Osteocyte (in vitro differentiated cells): ENCODE data around the gene FBXW5. TPM values are rescaled to one million over a fixed set of nuclear protein-coding genes. Genes with fewer than 3 reads are reported as not detected.

Experiments
- DNase-seq: peaks from one replicate; pipeline ENCODE4 v3.0.0; 2021; ENCODE audit warnings: mixed read lengths; ENCODE audit not compliant: unreplicated experiment; ENCODE audit errors: extremely low spot score
- H3K27ac Mint-ChIP-seq: one replicate; pipeline ENCODE4 v1.8.0; 2021; ENCODE audit warnings: mild to moderate bottlenecking, mixed read lengths; ENCODE audit not compliant: unreplicated experiment
- H3K27me3 Mint-ChIP-seq: one replicate; pipeline ENCODE4 v1.8.0; 2021; ENCODE audit warnings: mixed read lengths; ENCODE audit not compliant: unreplicated experiment
- H3K36me3 Mint-ChIP-seq: one replicate; pipeline ENCODE4 v1.8.0; 2021; ENCODE audit warnings: mixed read lengths; ENCODE audit not compliant: unreplicated experiment
- H3K4me1 Mint-ChIP-seq: one replicate; pipeline ENCODE4 v1.8.0; 2021; ENCODE audit warnings: mixed read lengths; ENCODE audit not compliant: unreplicated experiment
- H3K4me3 Mint-ChIP-seq: one replicate; pipeline ENCODE4 v1.8.0; 2021; ENCODE audit warnings: mild to moderate bottlenecking, moderate library complexity, mixed read lengths; ENCODE audit not compliant: unreplicated experiment
- H3K9me3 Mint-ChIP-seq: one replicate; pipeline ENCODE4 v1.8.0; 2021; ENCODE audit warnings: mixed read lengths; ENCODE audit not compliant: unreplicated experiment
- CTCF ChIP-seq: fragments of 200-600 bp; sonication (generic); IDR thresholded peaks from 2 replicates; pipeline ENCODE4 v1.5.0; 2021; ENCODE audit warnings: antibody characterized with exemption, mild to moderate bottlenecking, moderate library complexity
- total RNA-seq: library from RNA; stranded (reverse); gene quantifications from 2 replicates; pipeline ENCODE4 v1.2.1, GENCODE V29; 2021

The FBXW5 gene
- total RNA-seq, 1 donor from 2014 or later = 84.4 TPM

- Mint-ChIP-seq H3K4me1 (peaks cover 7% of the 10 kb centered on the region), H3K36me3 (no peaks in the 10 kb centered on the region), H3K4me3 (no peak overlapping the region), H3K27ac (no peak overlapping the region), H3K9me3 (no peaks in the 10 kb centered on the region), H3K27me3 (no peaks in the 10 kb centered on the region)
- no peak for DNase-seq
- no peak for TF ChIP-seq CTCF
These were observed 8.6 kb upstream of the FBXW5 start for GRCh38 chr9:136952876-136953770.

GRCh38 chr9:136952321-136952850, 7.8 kb upstream of the FBXW5 start:
- Mint-ChIP-seq H3K27ac (no peak overlapping the region), H3K9me3 (no peaks in the 10 kb centered on the region), H3K36me3 (no peaks in the 10 kb centered on the region), H3K27me3 (no peaks in the 10 kb centered on the region), H3K4me3 (no peak overlapping the region), H3K4me1 (peaks cover 8% of the 10 kb centered on the region)
- no peak for TF ChIP-seq CTCF
- DNase-seq = no peak

GRCh38 chr9:136951541-136952320, 7.2 kb upstream of the FBXW5 start, which contains the start of gene LCN12:
LCN12 (plus strand) TSS chr9:136952273; CDS start chr9:136952328, 55 bp downstream.
- Mint-ChIP-seq H3K4me1 (peaks cover 8% of the 10 kb centered on the region), H3K36me3 (no peaks in the 10 kb centered on the region), H3K27me3 (no peaks in the 10 kb centered on the region), H3K4me3 (no peak within 1 kb of the TSS), H3K9me3 (no peaks in the 10 kb centered on the region), H3K27ac (no peak within 1 kb of the TSS)
- no peak for DNase-seq
- no peak for TF ChIP-seq CTCF

- TF ChIP-seq CTCF = no peak
- H3K27me3 Mint-ChIP-seq = no peaks in the 10 kb centered on the region
- H3K4me3 Mint-ChIP-seq = peak overlapping the region; percentile 73
- H3K9me3 Mint-ChIP-seq = no peaks in the 10 kb centered on the region
- no peak for DNase-seq
- peak overlapping the region; percentile 7 for H3K27ac Mint-ChIP-seq
- peaks cover 8% of the 10 kb centered on the region for H3K4me1 Mint-ChIP-seq
- H3K36me3 Mint-ChIP-seq = no peaks in the 10 kb centered on the region
These were observed 6.2 kb upstream of the FBXW5 start for GRCh38 chr9:136950656-136951276.
